ENCODE measurements around the gene COX15.

Gene COX15

DNA sequence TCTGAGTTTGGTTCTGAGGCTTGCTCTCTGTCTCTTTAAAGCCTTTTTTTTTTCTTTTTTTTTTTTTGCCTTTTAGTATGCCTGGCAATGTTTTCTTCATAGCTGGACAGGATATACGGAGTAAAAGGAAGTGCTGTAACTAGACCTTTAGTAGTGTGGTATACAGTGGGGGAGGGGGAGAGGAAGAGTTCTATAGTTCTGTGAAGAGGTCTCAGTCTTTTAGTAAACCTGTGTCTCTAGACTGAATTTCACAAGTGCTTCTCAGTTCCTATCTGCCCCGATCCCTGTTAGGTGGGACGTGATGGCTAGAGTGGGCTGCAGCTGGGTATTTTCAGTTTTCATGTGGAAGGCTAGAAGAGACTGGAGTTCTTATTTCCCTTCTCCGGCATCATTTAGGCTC is 47.4 kb upstream of the COX15 start:
- Histone ChIP-seq H3K9me3 (ENCODE audit: control insufficient read depth, insufficient read depth, low read depth, low read length) (no peaks in the 10 kb centered on the region), H3K4me1 (ENCODE audit: control insufficient read depth, insufficient read depth, low read length) (peaks cover 13% of the 10 kb centered on the region), H3K36me3 (ENCODE audit: control insufficient read depth in 2 of 2, insufficient read depth in 1 of 2, low read length in 2 of 2) (no peaks in the 10 kb centered on the region), H3K27ac (ENCODE audit: extremely low read depth, low read depth, low read length) (no peak overlapping the region), H3K4me3 (ENCODE audit: low read depth, low read length) (peak overlapping the region; percentile 9; the same call in 1 of the 2 replicates)
- TF ChIP-seq, protein P1, sequence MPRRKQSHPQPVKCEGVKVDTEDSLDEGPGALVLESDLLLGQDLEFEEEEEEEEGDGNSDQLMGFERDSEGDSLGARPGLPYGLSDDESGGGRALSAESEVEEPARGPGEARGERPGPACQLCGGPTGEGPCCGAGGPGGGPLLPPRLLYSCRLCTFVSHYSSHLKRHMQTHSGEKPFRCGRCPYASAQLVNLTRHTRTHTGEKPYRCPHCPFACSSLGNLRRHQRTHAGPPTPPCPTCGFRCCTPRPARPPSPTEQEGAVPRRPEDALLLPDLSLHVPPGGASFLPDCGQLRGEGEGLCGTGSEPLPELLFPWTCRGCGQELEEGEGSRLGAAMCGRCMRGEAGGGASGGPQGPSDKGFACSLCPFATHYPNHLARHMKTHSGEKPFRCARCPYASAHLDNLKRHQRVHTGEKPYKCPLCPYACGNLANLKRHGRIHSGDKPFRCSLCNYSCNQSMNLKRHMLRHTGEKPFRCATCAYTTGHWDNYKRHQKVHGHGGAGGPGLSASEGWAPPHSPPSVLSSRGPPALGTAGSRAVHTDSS (tag by site-specific recombination; IDR thresholded peaks at IDR 0.05), result 0 out of 2 replicates have a peak, but pooled peaks have one; percentile 14
- TF ChIP-seq, protein P2, sequence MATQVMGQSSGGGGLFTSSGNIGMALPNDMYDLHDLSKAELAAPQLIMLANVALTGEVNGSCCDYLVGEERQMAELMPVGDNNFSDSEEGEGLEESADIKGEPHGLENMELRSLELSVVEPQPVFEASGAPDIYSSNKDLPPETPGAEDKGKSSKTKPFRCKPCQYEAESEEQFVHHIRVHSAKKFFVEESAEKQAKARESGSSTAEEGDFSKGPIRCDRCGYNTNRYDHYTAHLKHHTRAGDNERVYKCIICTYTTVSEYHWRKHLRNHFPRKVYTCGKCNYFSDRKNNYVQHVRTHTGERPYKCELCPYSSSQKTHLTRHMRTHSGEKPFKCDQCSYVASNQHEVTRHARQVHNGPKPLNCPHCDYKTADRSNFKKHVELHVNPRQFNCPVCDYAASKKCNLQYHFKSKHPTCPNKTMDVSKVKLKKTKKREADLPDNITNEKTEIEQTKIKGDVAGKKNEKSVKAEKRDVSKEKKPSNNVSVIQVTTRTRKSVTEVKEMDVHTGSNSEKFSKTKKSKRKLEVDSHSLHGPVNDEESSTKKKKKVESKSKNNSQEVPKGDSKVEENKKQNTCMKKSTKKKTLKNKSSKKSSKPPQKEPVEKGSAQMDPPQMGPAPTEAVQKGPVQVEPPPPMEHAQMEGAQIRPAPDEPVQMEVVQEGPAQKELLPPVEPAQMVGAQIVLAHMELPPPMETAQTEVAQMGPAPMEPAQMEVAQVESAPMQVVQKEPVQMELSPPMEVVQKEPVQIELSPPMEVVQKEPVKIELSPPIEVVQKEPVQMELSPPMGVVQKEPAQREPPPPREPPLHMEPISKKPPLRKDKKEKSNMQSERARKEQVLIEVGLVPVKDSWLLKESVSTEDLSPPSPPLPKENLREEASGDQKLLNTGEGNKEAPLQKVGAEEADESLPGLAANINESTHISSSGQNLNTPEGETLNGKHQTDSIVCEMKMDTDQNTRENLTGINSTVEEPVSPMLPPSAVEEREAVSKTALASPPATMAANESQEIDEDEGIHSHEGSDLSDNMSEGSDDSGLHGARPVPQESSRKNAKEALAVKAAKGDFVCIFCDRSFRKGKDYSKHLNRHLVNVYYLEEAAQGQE (tag by site-specific recombination; IDR thresholded peaks at IDR 0.05), result no peak
- TF ChIP-seq ZNF335 (tag by site-specific recombination; conservative IDR thresholded peaks at IDR 0.05), result 0 out of 2 replicates have a peak, but pooled peaks have one; percentile 29
- CTCF ChIA-PET, result no interaction called here
- POLR2A ChIA-PET, result no interaction called here

DNA sequence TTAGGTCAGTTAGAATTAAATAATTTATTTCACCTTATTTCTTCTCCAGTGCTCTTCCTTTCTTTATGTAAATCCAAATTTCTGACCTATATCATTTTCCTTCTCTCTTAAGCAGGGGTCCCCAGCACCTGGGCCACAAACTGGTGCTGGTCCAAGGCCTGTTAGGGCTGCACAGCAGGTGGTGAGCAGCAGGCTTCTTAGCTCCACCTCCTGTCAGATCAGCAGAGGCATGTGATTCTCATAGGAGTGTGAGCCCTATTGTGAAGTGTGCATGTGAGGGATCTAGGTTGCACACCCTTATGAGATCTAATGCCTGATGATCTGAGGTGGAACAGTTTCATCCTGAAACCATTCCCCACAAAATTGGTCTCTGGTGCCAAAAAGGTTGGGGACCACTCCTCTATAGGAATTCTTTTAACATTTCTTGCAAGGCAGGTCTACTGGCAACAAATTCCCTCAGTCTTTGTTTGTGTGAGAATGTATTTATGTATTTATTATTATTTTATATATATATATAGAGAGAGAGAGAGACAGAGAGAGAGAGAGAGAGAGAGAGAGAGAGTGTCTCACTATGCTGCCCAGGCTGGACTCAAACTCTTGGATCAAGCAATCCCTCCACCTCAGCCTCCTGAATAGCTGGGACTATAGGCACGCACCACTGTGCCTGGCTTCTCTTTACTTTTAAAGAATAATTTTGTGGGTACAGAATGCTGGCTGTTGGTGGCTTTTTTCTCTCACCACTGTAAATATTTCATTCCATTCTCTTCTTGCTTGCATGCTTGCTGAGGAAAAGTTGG is 46.2 kb upstream of the COX15 start:
- ChIA-PET CTCF (interaction anchor here (0.9 to 1.1 kb wide), 2 partner anchors 46 to 268 kb away, joined by 3 read pairs; partner anchors contain the start of genes COX15 and CUTC), POLR2A (no interaction called here)

More for the DNA sequence above, 46.2 kb upstream of the COX15 start:
- Histone ChIP-seq H3K4me3 (ENCODE audit: low read depth, low read length) (no peak overlapping the region), H3K36me3 (ENCODE audit: control insufficient read depth in 2 of 2, insufficient read depth in 1 of 2, low read length in 2 of 2) (no peaks in the 10 kb centered on the region), H3K4me1 (ENCODE audit: control insufficient read depth, insufficient read depth, low read length) (peaks cover 13% of the 10 kb centered on the region), H3K27ac (ENCODE audit: extremely low read depth, low read depth, low read length) (no peak overlapping the region), H3K9me3 (ENCODE audit: control insufficient read depth, insufficient read depth, low read depth, low read length) (no peaks in the 10 kb centered on the region)
- TF ChIP-seq, protein P3, sequence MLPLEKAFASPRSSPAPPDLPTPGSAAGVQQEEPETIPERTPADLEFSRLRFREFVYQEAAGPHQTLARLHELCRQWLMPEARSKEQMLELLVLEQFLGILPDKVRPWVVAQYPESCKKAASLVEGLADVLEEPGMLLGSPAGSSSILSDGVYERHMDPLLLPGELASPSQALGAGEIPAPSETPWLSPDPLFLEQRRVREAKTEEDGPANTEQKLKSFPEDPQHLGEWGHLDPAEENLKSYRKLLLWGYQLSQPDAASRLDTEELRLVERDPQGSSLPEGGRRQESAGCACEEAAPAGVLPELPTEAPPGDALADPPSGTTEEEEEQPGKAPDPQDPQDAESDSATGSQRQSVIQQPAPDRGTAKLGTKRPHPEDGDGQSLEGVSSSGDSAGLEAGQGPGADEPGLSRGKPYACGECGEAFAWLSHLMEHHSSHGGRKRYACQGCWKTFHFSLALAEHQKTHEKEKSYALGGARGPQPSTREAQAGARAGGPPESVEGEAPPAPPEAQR (tag by site-specific recombination; IDR thresholded peaks at IDR 0.05), result no peak
- TF ChIP-seq ZNF596 (tag by site-specific recombination; IDR thresholded peaks at IDR 0.05), result peak; percentile 82
- TF ChIP-seq, protein P4, sequence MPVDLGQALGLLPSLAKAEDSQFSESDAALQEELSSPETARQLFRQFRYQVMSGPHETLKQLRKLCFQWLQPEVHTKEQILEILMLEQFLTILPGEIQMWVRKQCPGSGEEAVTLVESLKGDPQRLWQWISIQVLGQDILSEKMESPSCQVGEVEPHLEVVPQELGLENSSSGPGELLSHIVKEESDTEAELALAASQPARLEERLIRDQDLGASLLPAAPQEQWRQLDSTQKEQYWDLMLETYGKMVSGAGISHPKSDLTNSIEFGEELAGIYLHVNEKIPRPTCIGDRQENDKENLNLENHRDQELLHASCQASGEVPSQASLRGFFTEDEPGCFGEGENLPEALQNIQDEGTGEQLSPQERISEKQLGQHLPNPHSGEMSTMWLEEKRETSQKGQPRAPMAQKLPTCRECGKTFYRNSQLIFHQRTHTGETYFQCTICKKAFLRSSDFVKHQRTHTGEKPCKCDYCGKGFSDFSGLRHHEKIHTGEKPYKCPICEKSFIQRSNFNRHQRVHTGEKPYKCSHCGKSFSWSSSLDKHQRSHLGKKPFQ (tag by site-specific recombination; IDR thresholded peaks at IDR 0.05), result no peak
- TF ChIP-seq ZNF660 (tag by site-specific recombination; IDR thresholded peaks at IDR 0.05), result no peak
- TF ChIP-seq ZNF341 (tag by site-specific recombination; IDR thresholded peaks at IDR 0.05; ENCODE audit: low read depth), result no peak
- no peak for TF ChIP-seq ZNF311 (tag by site-specific recombination; IDR thresholded peaks at IDR 0.05; ENCODE audit: borderline replicate concordance)
- TF ChIP-seq, protein P2 (tag by site-specific recombination; IDR thresholded peaks at IDR 0.05), result no peak
- TF ChIP-seq HOXD13 (CRISPR knock-in tag; IDR thresholded peaks at IDR 0.05; ENCODE audit: borderline replicate concordance), result no peak
- peak; percentile 26; the same call in 1 of the 2 replicates for TF ChIP-seq ZIC2 (tag by site-specific recombination; IDR thresholded peaks at IDR 0.05)
- TF ChIP-seq, protein P5, sequence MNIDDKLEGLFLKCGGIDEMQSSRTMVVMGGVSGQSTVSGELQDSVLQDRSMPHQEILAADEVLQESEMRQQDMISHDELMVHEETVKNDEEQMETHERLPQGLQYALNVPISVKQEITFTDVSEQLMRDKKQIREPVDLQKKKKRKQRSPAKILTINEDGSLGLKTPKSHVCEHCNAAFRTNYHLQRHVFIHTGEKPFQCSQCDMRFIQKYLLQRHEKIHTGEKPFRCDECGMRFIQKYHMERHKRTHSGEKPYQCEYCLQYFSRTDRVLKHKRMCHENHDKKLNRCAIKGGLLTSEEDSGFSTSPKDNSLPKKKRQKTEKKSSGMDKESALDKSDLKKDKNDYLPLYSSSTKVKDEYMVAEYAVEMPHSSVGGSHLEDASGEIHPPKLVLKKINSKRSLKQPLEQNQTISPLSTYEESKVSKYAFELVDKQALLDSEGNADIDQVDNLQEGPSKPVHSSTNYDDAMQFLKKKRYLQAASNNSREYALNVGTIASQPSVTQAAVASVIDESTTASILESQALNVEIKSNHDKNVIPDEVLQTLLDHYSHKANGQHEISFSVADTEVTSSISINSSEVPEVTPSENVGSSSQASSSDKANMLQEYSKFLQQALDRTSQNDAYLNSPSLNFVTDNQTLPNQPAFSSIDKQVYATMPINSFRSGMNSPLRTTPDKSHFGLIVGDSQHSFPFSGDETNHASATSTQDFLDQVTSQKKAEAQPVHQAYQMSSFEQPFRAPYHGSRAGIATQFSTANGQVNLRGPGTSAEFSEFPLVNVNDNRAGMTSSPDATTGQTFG (tag by site-specific recombination; IDR thresholded peaks at IDR 0.05; ENCODE audit: borderline replicate concordance), result no peak
- TF ChIP-seq, protein P6, sequence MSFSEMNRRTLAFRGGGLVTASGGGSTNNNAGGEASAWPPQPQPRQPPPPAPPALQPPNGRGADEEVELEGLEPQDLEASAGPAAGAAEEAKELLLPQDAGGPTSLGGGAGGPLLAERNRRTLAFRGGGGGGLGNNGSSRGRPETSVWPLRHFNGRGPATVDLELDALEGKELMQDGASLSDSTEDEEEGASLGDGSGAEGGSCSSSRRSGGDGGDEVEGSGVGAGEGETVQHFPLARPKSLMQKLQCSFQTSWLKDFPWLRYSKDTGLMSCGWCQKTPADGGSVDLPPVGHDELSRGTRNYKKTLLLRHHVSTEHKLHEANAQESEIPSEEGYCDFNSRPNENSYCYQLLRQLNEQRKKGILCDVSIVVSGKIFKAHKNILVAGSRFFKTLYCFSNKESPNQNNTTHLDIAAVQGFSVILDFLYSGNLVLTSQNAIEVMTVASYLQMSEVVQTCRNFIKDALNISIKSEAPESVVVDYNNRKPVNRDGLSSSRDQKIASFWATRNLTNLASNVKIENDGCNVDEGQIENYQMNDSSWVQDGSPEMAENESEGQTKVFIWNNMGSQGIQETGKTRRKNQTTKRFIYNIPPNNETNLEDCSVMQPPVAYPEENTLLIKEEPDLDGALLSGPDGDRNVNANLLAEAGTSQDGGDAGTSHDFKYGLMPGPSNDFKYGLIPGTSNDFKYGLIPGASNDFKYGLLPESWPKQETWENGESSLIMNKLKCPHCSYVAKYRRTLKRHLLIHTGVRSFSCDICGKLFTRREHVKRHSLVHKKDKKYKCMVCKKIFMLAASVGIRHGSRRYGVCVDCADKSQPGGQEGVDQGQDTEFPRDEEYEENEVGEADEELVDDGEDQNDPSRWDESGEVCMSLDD (tag by site-specific recombination; IDR thresholded peaks at IDR 0.05), result no peak

Data from HEK293 (cell line).